ENCODE data around the gene BAIAP2.
"Not testable (repeated sequence)": the region's sequence is repeated elsewhere in the genome, so short reads cannot be mapped to it uniquely, and the experiment has no call there.

Gene BAIAP2

DNA sequence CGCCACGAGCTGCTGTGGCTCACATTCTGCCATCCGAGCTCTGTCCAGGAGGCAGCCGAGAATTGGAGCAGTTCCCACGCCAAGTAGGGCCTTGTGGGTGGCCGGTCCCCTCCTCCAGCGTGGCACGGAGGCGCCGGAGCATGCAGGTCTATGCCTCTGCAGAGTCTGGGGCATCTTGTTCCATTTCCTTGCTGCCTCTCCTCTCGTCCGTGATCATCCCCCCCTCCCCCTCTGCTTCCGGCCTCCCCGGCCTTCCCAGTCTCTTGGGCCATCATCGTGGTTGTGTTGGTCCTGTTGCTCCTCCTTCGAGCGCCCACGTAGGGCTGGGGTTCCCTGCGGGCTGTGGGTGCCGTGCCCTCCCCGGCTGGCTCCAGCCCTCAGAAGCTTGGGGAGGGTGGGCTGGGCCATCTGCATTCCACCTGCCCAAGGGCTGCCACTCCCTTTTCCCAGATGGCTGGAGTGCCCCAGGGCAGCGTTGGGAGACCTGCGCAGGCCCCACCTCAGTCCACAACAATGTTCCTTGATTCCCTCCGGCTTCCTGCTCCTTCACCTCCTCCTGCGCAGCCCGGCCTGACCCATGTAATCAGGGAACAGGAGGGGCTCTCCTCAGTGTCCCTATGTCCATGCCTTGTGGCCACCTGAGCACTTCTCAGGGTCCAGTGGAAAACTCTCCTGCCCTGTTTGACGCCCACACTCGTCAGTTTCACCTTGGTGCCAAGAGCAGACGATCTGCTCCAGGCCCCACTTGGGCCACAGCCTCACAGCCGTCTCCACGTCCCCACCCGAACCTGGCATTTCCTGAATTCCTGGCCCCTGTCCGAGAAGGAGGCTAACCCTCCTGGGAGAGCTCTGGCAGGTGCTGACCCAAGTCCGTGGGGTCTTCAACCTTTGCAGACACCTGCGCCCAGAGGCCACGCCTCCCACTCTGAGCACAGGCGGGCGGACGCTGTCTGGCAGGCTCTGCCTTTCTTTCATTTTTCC lies 37.1 kb downstream of the BAIAP2 start:
- no peak for DNase-seq

DNA sequence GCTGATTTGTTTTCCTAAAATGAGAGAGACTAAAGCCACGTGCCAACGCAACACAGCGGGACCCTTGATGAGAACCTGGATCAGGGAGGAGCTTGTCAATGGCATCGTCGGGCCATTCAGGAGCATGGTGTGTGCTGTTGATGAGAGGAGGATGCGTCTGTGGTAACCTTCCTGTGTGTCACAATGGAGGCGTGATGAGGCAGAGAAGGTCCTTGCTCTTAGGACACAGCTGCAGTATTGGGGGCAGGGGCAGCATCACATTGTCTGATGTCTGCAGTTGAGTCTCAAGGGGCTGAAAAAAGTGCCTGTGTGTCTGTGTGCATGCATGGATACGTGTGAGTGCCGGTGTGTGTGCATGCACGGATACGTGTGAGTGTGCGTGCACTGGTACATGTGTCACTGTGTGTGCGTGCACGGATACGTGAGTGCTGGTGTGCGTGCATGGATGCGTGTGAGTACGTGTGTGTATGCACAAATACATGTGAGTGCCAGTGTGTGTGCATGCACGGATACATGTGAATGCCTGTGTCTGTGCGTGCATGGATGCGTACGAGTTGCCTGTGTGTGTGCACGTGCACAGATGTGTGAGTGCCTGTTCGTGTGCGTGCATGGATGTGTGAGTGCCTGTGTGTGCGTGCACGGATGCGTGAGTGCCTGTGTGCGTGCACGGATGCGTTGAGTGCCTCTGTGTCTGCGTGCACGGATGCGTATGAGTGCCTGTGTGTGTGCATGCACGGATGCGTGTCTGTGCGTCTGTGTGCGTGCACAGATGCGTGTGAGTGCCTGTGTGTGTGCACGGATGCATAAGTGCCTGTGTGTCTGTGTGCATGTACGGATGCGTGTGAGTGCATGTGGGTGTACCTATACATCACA lies 39.3 kb downstream of the BAIAP2 start:
- no peak for DNase-seq

DNA sequence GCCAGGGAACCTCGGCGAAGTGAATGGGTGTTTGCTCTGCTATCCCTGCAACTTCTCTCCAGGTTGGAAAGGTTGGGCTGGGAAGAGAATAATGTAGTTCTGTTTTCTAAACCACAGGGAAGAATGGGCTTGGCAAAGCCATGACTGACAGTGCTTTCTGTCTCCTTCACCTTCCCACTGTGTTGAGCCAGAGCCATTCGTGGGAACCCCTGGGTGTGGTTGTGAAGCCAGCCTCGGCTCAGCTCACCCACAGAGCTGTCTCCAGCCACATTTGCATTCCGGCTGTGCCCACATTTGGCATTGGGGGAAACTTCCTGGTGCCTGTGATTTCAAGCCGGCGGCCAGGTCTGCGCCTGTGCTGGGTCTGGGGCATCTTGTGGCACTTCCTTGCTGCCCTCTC lies 39.9 kb downstream of the BAIAP2 start:
- no peak for DNase-seq

DNA sequence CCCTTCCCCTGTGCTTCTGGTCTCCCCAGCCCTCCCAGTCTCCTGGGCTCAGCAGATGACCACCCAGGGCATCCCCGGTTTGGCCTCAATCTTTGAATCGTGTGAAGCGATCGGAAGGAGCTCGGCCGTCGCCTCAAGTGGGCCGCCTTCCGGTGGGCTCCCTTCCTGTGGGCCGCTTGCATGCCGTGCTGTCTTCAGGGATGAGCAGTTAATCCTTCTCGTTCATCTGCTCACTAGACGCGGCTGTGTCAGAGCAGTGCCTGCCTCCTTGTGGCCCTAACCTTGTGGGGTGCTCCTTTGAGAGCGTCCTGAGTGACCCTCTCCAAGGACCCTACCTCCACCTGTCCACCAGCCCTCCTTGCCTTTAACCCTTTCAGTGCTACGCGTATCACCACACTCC lies 40.4 kb downstream of the BAIAP2 start:
- no peak for DNase-seq

GRCh38 chr17:81076141-81076679 lies 41.3 kb downstream of the BAIAP2 start:
- DNase-seq, result no peak

DNA sequence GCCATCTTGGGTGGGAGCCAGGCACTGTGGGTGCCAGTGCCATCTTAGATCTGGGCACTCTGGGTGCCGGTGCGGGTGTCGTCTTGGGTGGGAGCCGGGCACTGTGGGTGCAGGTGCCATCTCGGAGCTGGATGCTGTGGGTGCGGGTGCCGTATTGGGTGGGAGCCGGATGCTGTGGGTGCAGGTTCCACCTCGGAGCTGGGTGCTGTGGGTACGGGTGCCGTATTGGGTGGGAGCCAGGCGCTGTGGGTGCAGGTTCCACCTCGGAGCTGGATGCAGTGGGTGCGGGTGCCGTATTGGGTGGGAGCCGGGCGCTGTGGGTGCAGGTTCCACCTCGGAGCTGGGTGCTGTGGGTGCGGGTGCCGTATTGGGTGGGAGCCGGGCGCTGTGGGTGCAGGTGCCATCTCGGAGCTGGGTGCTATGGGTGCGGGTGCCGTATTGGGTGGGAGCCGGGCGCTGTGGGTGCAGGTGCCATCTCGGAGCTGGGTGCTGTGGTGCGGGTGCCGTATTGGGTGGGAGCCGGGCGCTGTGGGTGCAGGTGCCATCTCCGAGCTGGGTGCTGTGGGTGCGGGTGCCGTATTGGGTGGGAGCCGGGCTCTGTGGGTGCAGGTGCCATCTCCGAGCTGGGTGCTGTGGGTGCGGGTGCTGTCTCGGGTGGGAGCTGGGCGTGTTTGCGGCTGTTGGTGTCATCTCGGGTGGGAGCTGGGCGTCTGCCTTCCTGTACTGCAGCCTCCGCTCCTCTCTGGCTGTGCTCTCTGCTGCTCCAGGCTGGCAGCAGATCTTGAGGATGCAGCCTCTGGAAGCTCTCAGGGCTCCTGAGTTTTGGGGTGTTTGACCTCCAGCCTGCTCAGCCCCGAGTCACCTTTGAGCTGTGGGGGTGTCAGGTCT lies 43.3 kb downstream of the BAIAP2 start:
- DNase-seq, result not testable (repeated sequence)

- no peak for DNase-seq
These were observed 45.1 kb downstream of the BAIAP2 start for GRCh38 chr17:81080019-81080418.

GRCh38 chr17:81081222-81082176 lies 46.5 kb downstream of the BAIAP2 start:
- DNase-seq, result no peak

DNA sequence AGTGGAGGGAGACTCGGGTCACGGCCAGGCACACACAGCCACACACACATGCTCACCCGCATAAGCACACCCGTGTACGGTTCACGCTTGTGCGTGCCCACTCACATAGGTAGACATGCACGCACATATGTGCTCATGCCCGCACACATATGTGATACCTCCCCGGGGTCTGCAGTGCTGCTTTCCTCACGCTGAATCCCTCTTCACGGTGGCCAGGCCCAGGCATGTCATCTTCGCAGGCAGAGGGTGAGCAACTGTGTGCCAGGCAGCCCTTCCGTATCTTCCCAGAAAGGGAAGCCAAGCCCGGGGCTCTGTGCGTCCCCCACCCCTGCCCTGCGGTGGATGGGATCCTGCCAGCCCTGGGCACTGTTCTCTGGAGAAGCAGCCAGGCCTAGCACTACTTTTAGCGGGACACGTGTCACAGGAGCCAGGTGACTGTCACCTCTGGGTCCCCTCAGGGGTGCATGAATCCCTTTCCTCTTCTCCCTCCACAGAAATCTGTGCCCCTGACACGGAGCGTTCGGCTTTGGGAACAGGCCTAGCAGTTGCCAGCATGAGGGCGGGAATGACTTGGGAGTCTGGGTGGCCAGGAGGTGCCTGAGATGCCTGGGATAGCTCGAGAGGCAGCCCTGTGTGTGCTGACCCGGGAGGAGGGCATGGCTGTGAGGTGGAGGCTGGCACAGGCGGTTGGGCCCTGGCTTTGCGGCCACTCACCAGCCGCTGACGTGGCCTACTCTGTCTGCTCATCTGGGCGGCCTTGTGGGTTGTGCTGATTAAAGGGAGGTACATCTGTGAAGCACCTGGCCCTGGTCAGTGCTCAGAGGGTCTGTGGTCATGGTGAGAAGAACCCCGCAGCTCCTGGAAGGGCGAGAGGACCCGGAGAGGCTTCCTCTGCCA lies 47.5 kb downstream of the BAIAP2 start:
- no peak for DNase-seq

DNA sequence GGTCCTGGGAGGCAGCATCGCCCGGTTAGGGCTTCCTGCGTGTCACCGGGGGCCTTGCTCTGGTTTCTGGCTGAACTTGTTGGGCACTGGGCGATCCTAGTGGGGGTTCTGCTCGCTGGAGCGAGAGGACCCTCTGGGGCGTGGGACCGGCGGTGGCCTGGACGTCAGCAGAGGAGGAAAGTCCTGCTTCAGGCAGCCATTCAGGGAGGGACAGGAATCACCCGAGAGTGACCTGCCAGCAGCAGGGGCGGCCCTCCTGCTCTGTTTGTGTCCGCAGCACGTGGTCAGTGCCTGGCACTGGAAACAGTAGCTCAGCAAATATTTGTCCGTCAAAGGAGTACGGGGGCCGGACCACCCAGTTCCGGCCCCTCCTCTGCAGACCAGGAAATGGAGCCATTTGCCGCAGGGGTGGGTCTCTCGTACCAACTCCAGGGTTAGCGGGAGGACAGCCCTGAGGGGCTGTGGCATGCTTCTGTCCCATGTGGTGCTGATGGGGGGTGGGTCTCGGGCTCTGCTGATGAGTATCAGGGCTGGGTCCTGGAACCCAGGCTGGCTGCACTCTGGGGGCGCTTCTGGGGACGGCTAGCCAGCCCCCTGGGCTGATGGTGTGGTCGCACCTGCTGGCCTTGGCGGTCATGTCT lies 48.3 kb downstream of the BAIAP2 start:
- no peak for DNase-seq

DNA sequence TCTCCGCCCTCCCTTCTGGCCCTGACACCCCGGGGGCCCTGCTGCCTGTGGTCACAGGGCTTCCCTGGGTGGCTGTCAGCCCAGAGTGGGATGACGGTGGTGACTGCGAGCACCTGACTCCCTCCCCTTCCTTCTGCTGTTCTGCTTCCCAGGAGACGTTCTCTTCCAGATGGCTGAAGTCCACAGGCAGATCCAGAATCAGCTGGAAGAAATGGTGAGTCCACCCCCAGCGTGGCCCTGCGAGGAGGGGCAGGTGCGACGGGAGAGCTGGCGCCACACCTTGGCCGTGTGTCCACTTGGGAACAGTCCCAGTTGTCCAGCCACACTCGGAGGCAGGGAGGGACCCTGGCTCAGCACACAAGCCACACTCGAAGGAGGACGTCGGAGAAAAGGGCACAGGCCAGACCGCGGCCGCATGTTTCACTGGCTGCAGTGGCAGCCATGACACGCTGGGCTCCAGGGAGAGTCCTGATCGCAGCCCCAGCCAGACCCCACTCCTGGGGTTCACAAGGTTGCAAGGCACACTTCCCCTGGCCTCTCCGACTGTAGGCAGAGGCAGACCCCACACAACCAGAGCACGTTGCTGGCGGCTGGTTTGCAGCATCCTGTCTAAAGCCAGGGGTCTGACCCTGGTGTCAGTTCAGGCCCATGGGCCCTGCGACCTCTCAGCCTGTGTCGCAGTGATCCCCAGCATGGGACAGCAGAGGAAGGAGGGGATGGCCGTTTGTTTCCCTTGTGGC lies 49.9 kb downstream of the BAIAP2 start:
- no peak for DNase-seq

GRCh38 chr17:81085420-81085911 lies 50.5 kb downstream of the BAIAP2 start:
- no peak for DNase-seq

GRCh38 chr17:81086789-81087551 lies 52.0 kb downstream of the BAIAP2 start:
- no peak for DNase-seq

GRCh38 chr17:81090361-81091136 lies 55.6 kb downstream of the BAIAP2 start:
- DNase-seq, result no peak

DNA sequence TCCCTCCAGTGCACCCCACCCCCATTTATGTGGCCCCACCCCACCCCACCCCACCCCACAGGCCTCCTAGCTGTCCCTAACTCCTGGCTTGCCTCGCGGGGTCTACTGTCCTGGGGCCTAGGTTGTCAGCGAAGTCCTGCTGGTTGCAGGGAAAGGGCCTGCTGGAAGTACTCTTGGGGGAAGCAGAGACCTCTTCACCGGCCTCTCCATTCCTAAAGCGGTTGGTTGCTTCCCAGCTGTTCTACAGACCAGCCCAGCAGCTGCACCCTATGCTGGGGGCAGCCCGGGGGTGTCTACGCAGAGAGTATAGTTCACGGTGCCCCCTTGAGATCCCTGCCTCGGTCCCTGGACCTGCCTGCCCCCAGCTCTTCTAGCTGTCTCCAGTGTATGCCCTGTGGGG lies 56.2 kb downstream of the BAIAP2 start:
- no peak for DNase-seq

DNA sequence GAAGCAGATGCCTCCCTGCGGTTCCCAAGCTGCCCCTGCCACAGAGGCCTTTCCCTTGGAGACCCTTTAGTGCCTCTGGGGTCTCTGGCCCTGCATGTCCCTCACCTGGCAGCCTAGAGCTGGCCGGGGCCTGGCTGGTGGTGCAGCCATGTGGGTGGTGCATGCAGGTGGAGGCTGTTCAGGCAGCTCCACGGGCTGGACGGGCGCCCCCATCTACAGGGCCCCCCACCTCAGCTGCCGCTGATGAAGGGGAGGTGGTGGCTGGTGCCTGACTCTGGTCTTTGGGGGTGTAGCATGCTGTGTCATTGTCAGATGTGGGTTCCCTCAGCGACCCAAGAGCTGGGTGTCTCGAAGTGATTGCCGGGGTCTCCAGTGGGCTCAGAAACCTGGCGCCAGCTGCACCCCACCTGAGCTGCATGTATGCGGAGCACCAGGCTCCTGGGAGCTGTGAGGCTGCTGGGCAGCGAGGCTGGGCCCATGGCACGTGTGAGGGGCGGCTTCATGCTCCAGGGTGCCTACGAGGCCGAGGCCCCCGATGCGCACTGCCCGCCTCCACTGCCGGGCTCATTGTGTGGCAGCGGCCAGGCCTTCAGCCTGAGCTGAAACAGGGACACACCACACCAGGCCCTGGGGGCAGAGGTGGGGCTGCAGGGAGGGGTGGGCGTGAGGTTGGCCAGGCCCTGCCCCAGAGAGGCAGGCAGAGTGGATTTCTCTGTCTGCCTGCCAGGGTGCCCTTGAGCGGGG lies 57.0 kb downstream of the BAIAP2 start:
- no peak for DNase-seq

Measured in fibroblast of skin of right quadriceps (primary cell).